H1 (cell line): ENCODE results near the gene TIE1. TPM values are rescaled to one million over a fixed set of nuclear protein-coding genes. Genes with fewer than 3 reads are reported as not detected.

Experiments
- CHD7 ChIP-seq: fragments of 300-600 bp; sonication (generic); IDR thresholded peaks from 2 replicates; pipeline ENCODE4 v1.7.1; 2012; ENCODE audit warnings: low read length, moderate library complexity, mild to moderate bottlenecking, inconsistent platforms; ENCODE audit not compliant: insufficient replicate concordance
- E2F6 ChIP-seq: IDR thresholded peaks from 2 replicates; pipeline ENCODE4 v1.6.1; 2012; ENCODE audit warnings: inconsistent platforms
- GABPA ChIP-seq: IDR thresholded peaks from 2 replicates; pipeline ENCODE4 v1.6.1; 2011; ENCODE audit warnings: mild to moderate bottlenecking, low read length, moderate library complexity, borderline replicate concordance; ENCODE audit not compliant: insufficient read depth
- KDM4A ChIP-seq: IDR thresholded peaks from one replicate; pipeline ENCODE4 v1.7.1; 2012; ENCODE audit warnings: low read depth, mild to moderate bottlenecking, moderate library complexity, low read length, inconsistent platforms; ENCODE audit not compliant: severe bottlenecking
- KDM5A ChIP-seq: fragments of 200-600 bp; IDR thresholded peaks from 2 replicates; pipeline ENCODE4 v1.7.1; 2012; ENCODE audit warnings: mild to moderate bottlenecking, low read length, inconsistent platforms, mixed read lengths
- RNF2 ChIP-seq: fragments of 200-900, 300-1000 bp; sonication (generic); IDR thresholded peaks from 2 replicates; pipeline ENCODE4 v1.7.1; 2016; ENCODE audit warnings: borderline replicate concordance, low read depth, mild to moderate bottlenecking, antibody characterized with exemption, low read length; ENCODE audit not compliant: poor library complexity, severe bottlenecking; ENCODE audit errors: missing control alignments
- SRF ChIP-seq: IDR thresholded peaks from 2 replicates; pipeline ENCODE4 v1.6.1; 2011; ENCODE audit warnings: mild to moderate bottlenecking, low read depth, low read length, moderate library complexity
- TEAD4 ChIP-seq: IDR thresholded peaks from 2 replicates; pipeline ENCODE4 v1.6.1; 2012; ENCODE audit warnings: low read depth, low read length, inconsistent platforms, mixed read lengths
- YY1 ChIP-seq: IDR thresholded peaks from 2 replicates; pipeline ENCODE4 v1.6.1; 2011; ENCODE audit warnings: low read depth, mild to moderate bottlenecking, low read length
- polyA plus RNA-seq, 7 experiments: library from polyadenylated mRNA; depleted of rRNA in 3 of 7; stranded (reverse) in 5 of 7; unstranded in 2 of 7; fragments of >200 nt in 5 of 7; fragments of 200-250 nt in 2 of 7; gene quantifications; 1 replicate in 5 of 7; 2 replicates in 1 of 7; 4 replicates in 1 of 7; pipeline versions ENCODE4 v1.2.1 to v1.2.3, GENCODE V29; 2011 to 2013; ENCODE audit warnings: missing spikeins in 2 of 7, mixed read lengths in 2 of 7
- total RNA-seq: library from RNA; stranded (reverse); fragmentation: NEBNext Ultra II Directional; extraction: Animal tissue kit (Norgen Biotek cat#: 25700); gene quantifications from 2 replicates; pipeline ENCODE4 v1.2.1, GENCODE V29; 2021

Gene TIE1
- total and polyA plus RNA-seq, 2 of the 8 experiments (the other 6 are each of a cell fraction or from before 2014, with no cell fraction given): 0.74 to 2.2 TPM

GRCh38 chr1:43285269-43285990, 15.4 kb upstream of the TIE1 start, which contains the start of gene C1orf210 (continued):
- TF ChIP-seq KDM4A (peak; percentile 52), GABPA (no peak), E2F6 (0 out of 2 replicates have a peak, but pooled peaks have one; percentile 29), CHD7 (no peak), KDM5A (no peak), SRF (no peak), TEAD4 (no peak), YY1 (no peak), RNF2 (no peak)
